ENCODE measurements around the gene HDAC10.

- TF ChIP-seq CTCF (IDR thresholded peaks at IDR 0.05) (no peak), POLR2A (IDR thresholded peaks at IDR 0.05) (no peak)
These were observed 4.6 kb downstream of the HDAC10 start for GRCh38 chr22:50246242-50247175.

Measured in tibial nerve (tissue), 3 donors.